Transverse colon (tissue), 4 donors: ENCODE data around the gene AHNAK.

Experiments used
- CTCF ChIP-seq, 5 experiments: fragments of 200-600 bp in 3 of 5; fragments of 450-650 bp in 2 of 5; sonication (generic) in 3 of 5; IDR thresholded peaks; 1 replicate in 2 of 5; 2 replicates in 3 of 5; pipeline ENCODE4 v1.5.1; 2016 to 2017; ENCODE audit warnings: antibody characterized with exemption in 5 of 5, inconsistent platforms in 3 of 5, mild to moderate bottlenecking in 2 of 5, moderate library complexity in 1 of 5
- EP300 ChIP-seq: sonication (generic); formaldehyde crosslinking; IDR thresholded peaks from one replicate; pipeline ENCODE4 v1.6.1; 2017; ENCODE audit warnings: antibody characterized with exemption, low read depth
- POLR2A ChIP-seq: fragments of 450-650 bp; IDR thresholded peaks from one replicate; pipeline ENCODE4 v1.6.1; 2016; ENCODE audit warnings: antibody characterized with exemption, mild to moderate bottlenecking, moderate library complexity
- POLR2AphosphoS5 ChIP-seq, 3 donors: sonication (generic); formaldehyde crosslinking; IDR thresholded peaks; one replicate each; pipeline ENCODE4 v1.6.1; 2016; ENCODE audit warnings: antibody characterized with exemption in 3 of 3

- TF ChIP-seq CTCF (IDR thresholded peaks at IDR 0.05): no peak
- TF ChIP-seq POLR2A: no peak
- no peak for TF ChIP-seq EP300
- no peak for TF ChIP-seq POLR2AphosphoS5 (IDR thresholded peaks at IDR 0.05)
These were observed 144.2 kb downstream of the AHNAK start for GRCh38 chr11:62402226-62402959.
